Measurements from ENCODE around the gene PLCB1.
"Not testable (repeated sequence)": the region's sequence is repeated elsewhere in the genome, so short reads cannot be mapped to it uniquely, and the experiment has no call there.

The PLCB1 gene

DNA sequence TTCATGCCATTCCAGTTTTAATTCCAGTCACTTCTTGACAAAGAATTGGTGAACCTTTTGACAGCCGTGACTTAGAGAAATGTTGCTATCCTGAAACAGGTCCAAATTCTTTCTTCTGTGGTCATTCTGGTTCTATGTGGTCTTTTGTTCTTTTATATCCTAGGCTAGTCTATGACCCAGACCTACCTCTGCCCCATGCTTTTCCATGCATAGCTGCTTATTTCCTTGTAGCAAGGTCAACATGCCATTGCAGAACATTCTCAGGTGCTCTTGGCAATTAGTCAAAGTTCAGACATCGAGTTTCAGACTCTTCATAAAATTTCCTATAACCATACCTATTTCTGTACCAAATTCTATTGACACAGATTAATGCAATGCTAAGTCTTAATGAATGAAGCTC is 202.6 kb downstream of the PLCB1 start:
- DNase-seq (ENCODE audit: low read depth, low spot score): no peak

DNA sequence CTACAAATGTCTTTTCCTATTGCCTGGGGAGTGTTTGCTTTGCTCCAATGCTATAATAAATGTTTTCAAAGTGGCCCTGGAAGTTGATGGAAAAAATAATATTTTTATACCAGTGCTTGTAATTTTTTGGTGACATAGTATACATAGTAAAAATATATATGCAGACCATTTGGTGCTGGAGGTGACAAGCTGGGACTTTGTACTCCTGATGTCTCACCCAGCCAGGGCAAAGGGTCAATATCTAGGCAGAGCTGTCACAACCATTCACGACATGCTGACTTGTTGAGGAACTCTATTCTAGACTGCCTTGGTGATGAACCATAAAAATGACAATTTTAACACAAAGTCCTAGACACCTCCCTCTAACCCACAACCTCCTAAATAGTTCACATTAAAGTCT is 203.0 kb downstream of the PLCB1 start:
- no peak for DNase-seq (ENCODE audit: low read depth, low spot score)

DNA sequence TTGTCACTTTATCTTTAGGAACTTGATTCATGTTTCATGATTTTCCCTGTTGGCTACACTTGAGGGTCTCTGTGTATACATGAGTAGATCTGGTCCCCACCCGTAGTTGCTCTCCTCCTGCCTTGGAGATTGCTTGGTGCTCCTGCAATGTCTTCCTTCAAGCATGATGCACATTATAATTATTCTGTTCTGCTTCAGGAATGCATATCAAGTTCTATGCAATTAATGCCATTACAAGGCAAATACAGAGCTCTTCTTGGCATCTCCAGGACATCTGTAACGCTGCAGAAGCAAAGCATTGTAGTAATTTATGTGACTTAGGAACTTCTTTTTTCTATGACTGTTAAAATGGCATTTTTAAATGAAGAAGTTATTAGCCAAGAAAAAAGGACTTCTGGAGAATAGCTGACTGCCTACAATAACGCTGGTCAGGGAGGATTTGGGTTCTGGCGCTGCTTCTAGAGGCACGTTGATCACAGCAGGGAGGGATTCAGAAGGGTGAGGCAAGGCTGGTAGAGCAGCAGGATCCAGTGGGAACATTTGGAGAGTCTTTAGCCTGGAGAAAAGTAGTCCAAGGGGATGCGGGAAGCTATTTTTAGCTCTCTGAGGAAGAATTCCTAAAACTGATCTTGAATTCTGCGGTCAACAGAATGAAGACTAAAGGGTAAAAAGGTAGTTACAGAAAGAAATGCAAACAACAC is 203.6 kb downstream of the PLCB1 start:
- DNase-seq (ENCODE audit: low read depth, low spot score): no peak

DNA sequence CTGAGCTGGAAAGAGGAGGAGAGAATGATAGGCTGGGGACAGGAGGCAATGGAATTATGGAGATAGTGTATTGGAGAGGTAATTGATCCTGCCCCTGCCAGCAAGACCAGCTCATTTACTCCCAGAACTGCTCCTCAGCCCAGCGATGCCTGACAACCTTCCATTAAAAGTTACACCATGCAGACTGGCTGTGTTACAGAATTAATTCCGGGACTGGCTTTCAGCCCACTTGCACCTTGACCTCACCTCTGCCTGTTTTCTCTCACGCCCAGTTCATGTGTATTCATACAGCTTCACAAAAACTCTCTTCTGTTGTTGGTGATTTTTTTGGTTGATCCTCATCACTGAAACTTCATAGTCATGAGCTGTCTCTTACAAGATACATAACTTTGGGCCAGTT is 207.3 kb downstream of the PLCB1 start:
- no peak for DNase-seq (ENCODE audit: low read depth, low spot score)

DNA sequence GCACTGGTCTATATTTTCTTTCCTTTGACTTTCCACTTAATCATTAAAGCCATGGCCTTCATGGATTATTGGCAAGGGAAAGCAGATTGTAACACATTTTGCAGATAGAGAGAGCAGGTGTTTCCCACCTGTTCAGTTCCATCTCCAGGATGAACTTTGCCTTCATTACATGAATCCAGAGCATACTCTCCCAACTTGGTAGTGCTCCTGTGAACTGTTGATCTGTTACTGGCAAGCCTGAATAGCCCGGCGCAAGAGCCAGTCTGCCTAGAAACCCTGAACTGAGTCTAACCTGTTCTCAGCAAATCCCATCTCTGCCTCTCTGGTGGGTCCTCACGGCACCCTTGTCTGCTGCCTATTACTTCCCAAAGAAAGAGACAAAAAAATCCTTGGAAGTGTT is 210.3 kb downstream of the PLCB1 start:
- DNase-seq (ENCODE audit: low read depth, low spot score): no peak

DNA sequence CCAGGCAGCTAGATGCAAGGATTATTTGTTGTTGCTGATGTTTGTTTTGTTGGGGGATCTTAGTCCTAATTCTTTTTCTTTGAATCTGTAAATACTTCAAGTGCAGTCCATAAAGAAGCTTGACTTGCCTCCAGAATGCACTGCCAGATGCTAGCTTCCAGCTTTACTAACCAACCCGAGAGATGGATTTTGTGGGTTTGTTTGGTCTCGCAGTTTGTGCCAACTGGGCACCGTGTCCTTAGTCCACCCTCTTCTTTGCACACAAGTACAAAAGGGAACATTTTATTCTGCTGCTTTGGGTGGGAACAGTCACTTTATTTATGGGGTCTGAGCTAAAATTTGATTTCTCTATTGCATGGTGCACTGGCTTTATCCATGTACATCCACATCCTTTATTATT is 212.0 kb downstream of the PLCB1 start:
- DNase-seq (ENCODE audit: low read depth, low spot score): no peak

DNA sequence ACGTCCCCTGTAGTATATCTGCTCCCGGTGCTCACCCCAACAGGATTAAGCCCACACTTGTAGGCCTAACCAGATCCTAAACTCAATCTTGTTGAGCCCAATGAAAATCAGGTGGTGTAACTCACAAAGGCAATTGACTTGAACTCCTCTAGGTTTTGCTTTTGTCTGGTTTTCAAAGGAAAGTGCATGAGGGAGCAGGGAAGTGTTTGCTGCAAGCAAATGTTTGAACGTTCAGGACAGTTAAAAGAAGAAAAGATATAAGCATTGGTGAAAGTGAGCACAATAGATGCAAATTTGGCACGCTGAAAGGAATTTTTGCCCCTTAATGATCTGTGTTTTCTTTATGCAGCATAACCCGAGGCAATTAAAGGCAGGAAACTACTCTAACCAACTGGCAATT is 212.6 kb downstream of the PLCB1 start:
- no peak for DNase-seq (ENCODE audit: low read depth, low spot score)

DNA sequence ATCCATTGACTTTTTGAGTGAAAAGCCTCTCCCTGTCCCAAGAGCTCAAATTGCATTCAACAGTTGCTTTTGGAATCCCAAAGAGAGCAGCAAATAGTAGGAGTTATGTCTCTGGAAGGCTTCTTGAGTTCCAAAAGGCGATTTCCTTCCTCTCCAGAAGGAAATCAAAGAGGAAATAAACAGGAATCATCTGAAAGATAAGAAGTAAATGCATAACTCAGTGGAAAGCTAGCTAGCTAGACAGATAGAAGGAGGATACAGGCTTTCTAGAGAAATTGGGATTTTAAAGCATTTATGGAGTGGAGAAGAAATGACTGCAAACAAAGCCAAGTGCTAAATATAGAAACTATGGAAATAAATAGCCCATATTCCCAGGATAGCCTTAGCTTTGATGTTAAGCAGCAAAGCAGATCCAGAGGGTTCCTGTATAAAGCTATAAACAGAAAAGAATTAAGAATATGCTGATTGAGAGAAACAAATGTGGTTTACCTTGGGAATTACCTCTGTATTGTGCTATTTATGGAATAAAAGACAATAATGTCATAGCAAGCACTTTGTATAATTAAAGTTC is 214.7 kb downstream of the PLCB1 start:
- DNase-seq (ENCODE audit: low read depth, low spot score): no peak

DNA sequence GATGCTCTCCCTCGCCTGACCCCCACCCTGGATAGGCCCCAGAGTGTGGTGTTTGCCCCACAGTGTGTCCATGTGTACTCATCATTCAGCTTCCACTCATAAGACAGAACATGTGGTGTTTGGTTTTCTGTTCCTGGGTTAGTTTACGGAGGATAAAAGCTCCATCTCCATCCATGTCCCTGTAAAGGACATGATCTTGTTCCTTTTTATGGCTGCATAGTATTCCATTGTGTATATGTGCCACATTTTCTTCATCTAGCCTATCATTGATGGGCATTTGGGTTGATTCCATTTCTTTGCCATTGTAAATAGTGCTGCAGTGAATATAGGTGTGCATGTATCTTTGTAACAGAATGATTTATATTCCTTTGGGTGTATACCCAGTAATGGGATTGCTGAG is 218.2 kb downstream of the PLCB1 start:
- DNase-seq (ENCODE audit: low read depth, low spot score): not testable (repeated sequence)

DNA sequence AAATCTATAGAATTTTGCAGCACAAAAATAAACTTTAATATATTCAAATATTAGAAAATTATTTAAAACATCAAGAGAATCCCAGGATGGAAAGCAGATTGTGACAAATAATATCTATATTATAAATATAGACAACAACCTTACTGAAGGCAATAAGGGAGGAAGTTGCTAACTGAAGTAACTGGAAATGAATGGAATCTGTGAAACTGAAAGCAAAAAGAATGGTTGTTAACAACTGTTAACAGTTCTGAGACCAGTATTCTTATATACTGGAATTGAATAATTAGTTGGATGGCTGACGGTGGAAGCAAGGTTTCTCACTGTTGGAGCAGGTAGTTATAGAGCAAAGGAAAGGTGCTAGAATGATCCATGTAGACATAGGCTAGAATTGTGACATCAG is 220.4 kb downstream of the PLCB1 start:
- no peak for DNase-seq (ENCODE audit: low read depth, low spot score)

DNA sequence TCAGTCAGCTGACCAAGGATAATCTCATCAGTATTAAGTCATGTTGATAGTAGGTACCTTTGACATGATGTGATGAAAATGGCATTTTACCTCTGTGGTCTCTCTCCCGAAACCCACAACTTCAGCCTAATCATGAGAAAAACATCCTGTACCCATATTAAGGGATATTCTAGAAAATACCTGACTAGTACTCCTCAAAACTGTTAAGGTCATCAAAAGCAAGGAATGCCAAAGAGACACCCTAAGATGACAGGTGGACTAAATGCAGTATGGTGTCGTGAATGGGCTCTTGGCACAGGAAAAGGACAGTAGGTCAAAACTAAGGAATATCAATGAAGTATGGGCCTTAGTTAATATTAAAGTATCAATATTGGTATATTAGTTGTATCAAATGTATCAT is 221.4 kb downstream of the PLCB1 start:
- DNase-seq (ENCODE audit: low read depth, low spot score): no peak

DNA sequence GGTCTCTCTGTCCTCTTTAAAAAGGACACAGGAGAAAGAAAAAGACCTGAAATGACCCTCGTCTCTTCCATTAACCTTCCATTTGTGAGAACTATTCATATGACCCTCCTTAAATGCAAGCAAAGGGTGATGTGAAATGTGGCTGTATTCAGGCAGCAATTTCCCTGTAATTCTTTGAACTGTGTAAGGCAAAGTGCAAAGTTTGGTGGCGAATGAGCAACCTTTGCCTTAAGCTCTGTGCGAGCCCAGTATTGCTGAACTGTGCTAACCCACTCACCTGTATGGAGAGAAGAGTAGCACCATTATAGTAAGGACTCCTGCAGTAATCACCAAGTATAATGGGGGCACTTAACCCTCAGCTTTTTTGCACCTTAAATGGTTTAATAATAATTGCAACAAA is 223.4 kb downstream of the PLCB1 start:
- no peak for DNase-seq (ENCODE audit: low read depth, low spot score)

DNA sequence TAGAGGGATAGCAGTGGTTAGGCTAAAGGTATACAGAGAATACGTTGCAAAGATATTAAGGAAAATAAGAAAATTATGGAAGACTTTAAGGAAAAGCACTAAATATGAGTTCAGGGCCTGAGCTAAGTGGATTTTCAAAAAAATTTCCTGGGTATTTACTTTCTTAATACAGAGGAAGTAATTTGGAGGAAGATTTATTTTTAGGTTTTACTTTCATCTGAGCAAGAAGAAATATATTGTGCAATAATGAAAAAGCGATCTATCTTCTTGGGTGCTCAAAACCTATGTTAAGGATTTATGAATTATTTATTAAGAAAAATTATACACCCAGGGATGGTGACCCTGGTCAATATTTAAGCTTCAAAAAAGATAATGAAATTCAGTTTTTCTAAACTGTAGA is 224.7 kb downstream of the PLCB1 start:
- no peak for DNase-seq (ENCODE audit: low read depth, low spot score)

DNA sequence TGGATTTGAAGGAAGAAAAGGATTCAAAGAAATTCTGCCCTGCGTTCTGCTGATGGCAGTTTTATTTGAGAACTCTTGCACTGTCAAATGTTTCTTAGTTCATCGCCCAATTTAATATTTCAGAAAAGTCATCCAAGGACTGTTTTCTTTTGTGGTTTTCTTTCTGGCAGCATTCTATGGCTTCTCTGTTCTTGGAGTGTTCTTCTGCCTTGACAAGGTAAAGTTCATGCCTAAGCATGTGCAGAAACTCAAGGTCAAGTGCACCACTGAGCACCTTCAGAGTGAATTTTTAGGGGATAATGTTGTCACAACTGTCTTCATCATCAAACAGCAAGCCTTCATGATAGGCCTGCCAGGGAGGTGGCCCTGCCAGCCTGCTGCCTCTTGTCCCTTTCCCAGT is 225.6 kb downstream of the PLCB1 start:
- DNase-seq (ENCODE audit: low read depth, low spot score): no peak

DNA sequence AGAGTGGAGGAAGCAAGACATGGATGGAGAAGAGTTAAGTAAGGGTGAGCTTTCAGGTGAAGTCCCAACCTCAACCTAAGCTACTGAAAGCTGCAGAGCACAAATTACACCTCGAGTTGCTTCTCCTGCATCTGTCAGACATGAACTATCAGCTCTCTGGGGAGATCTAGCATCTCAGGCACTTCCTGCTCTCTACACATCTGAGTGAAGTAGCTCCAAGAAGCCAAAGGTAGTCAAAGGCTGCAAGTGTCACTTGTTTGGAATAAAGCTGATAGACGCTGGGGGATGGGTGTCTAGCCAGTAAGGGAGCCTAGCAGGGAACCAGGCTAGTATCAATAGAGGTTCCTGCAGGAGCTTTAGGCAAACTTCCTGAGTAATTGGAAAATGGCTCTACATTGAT is 228.0 kb downstream of the PLCB1 start:
- no peak for DNase-seq (ENCODE audit: low read depth, low spot score)

DNA sequence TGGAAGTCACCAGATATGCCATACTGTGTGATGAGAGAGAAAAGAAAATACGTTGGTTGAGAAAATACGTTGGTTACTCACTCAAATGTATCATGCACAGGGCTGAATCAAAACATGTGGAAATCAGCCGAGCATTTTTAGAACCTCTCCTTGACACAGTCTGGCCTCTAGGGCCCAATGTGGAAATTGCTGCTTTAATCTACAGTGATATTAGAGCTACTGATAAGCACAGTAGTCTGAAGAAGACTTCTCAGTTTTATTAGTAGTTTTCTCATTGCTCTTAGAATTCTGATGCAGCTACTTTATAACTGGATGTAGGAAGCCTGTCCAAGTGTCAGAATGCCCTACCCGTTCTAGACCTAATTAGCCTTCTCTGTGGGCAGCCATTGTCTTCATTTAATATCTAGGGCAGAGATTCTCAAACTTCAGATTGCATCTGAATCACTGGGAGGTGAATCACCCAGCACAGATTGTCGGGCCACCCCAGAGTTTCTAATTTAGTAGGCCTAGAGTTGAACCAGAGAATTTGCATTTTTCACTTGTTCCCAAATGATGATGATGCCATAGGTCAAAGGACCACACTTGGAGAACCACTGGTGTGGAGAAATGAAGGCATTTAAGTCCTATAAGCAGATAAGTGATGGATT is 229.1 kb downstream of the PLCB1 start:
- DNase-seq (ENCODE audit: low read depth, low spot score): no peak

DNA sequence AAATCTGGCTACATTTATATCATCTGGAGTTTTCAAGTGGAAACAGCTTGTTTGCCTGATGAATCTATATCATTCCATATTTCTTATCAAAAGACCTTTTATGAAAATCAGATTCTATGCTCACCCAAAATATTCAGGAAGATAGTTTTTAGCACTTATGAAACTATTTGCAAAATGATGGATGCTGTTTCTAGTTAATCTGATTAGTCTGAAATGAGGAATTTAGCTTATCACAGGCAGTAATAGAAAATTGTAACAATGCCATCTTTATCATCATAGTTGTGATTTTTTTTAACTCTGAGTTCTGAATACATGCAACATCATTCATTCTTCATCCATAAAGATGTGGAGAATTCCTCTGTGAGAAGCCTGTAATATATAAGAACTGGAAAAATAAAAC is 229.7 kb downstream of the PLCB1 start:
- DNase-seq (ENCODE audit: low read depth, low spot score): no peak

DNA sequence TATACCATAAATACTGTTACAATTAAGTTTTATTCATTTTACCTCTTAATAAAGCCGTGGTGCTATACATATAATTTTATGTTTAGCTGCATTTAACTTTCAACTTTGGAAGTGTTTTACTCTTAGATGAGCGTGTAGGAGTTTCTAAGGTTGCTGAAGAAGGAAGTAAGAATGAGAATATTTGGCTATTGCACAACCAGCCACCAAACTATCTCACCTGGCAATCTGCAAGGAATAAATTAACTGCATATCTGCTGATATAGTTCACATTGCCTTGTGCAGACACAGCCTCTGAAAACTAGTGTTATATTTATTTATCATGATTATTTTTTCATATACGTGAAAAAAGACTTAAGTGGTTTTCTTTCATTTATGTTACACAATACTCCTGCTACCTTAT is 230.4 kb downstream of the PLCB1 start:
- no peak for DNase-seq (ENCODE audit: low read depth, low spot score)

DNA sequence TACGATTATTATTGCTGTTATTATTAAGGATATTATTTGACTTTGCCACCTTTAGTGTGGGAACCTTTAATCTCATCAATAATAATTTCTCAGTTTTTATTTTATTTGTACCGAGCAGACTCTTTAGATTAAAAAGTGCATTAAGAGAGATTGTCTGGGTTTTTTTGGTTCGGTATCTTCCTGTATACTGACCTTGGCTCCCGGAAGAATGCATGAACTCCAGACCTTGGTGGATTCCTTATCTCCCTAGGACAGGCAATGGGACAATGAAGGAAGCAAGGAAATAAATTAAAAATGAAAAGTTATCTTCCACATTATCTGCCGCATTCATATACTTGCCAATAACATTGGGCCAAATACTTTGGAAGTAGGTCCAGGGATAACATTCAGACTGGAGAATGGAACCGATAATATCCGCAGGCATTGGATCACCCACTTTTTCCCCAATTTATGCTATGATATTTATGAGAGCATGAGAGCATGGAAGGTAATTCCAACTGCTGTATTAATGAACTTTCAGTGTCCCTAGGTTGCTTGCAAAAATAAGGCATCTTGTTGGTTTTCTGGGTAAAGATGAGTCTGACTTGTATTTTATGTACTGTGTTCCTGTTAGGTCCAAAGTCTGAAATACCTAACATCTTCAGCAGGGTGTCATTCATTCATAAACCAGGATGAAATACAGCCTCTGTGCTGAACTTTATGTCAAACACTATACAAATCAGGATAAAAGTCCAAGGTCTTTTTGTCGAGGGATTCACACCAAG is 232.1 kb downstream of the PLCB1 start:
- DNase-seq (ENCODE audit: low read depth, low spot score): no peak

DNA sequence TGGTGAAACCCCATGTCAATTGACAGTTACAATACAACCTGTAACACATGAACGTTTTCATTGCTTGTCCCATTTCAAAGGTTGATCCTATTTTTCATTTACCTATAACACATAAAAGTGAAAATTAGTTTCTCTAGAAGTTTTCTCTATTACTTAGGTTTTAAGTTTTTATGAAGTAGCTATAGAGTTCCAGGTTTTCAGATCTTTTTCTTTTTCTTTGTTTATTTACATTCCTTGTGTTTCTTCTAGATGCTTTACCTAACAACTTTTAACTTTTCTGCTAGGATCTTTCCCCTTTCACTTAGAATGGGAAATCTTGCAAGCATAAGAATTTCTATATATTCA is 232.6 kb downstream of the PLCB1 start:
- no peak for DNase-seq (ENCODE audit: low read depth, low spot score)

DNA sequence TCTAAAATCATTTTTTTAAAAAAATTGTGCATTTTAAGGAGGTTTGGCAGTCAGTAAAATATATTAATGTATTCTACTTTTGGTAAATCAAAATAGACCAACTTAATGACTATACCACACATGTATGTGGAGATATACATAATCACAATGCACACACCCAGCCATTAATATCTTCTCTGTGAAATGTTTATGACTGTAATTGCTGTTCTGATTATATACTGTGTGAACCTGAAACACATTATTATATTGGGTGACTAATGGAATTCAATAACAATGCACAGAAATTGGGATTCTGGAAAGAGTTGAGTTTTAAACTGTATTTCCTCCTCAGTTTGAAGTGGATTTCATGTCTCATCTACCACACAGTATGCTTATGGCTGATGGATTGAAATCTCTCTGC is 233.6 kb downstream of the PLCB1 start:
- DNase-seq (ENCODE audit: low read depth, low spot score): no peak

DNA sequence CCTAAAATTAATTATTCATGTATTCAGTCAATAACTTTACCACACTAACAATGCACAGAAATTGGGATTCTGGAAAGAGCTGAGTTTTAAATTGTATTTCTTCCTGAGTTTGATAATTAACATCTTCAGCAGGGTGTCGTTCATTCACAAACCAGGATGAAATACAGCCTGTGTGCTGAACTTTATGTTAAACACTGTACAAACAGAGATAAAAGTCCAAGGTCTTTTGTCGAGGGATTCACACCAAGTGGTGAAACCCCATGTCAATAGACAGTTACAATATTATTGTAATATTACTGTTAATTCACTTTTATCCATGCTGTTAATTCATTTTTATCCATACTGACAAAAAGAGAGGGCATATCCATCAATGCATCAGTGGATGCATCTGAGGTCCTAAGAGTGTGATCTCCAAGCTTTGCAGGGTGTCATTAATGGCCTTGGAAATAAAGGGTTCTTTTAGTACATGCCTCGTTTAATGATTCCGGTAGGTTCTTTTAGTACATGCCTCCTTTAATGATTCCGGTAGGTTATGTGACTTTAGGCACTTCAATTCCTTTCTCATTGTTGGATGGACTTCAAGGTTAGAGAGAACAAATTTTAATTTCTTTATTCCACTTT is 234.3 kb downstream of the PLCB1 start:
- DNase-seq (ENCODE audit: low read depth, low spot score): no peak

Data from activated CD4-positive, CD25-positive, alpha-beta regulatory T cell treated with anti-CD3 and anti-CD28 coated beads, Interleukin-2, amount 50 U/mL, for 16 hours (primary cell).